Mesenchymal stem cell (in vitro differentiated cells and primary cell): ENCODE results near the gene IL10RB.
"Not testable (repeated sequence)": the region's sequence is repeated elsewhere in the genome, so short reads cannot be mapped to it uniquely, and the experiment has no call there.

Source experiments
- DNase-seq: peaks from one replicate; pipeline ENCODE4 v3.0.0-alpha.2; 2013
- H2AFZ ChIP-seq: one replicate; pipeline ENCODE4 v1.6.1; 2013; ENCODE audit warnings: low read depth, mild to moderate bottlenecking, control low read depth, inconsistent platforms, low read length, moderate library complexity
- H2AK5ac ChIP-seq: 2 replicates; pipeline ENCODE4 v1.6.1; 2013; ENCODE audit warnings: low read length, moderate library complexity, mild to moderate bottlenecking, inconsistent platforms; ENCODE audit not compliant: severe bottlenecking
- H2BK120ac ChIP-seq: one replicate; pipeline ENCODE4 v1.6.1; 2013; ENCODE audit warnings: low read depth, mild to moderate bottlenecking, inconsistent platforms, low read length, moderate library complexity
- H2BK12ac ChIP-seq, 2 experiments: one replicate each; pipeline ENCODE4 v1.6.1; 2013; ENCODE audit warnings: inconsistent platforms in 2 of 2, low read length in 2 of 2, mild to moderate bottlenecking in 2 of 2, moderate library complexity in 2 of 2, control low read depth in 1 of 2
- H2BK15ac ChIP-seq: one replicate; pipeline ENCODE4 v1.6.1; 2013; ENCODE audit warnings: mild to moderate bottlenecking, low read depth, inconsistent platforms; ENCODE audit not compliant: poor library complexity, severe bottlenecking
- H2BK5ac ChIP-seq: 2 replicates; pipeline ENCODE4 v1.6.1; 2013; ENCODE audit warnings: low read depth, mild to moderate bottlenecking, low read length, control low read depth, inconsistent platforms; ENCODE audit not compliant: poor library complexity, severe bottlenecking
- H3K14ac ChIP-seq, 2 experiments: one replicate each; pipeline ENCODE4 v1.6.1; 2013; ENCODE audit warnings: inconsistent platforms in 2 of 2, low read length in 2 of 2, control low read depth in 1 of 2, mild to moderate bottlenecking in 1 of 2, moderate library complexity in 1 of 2
- H3K18ac ChIP-seq, 2 experiments: one replicate each; pipeline ENCODE4 v1.6.1; 2013; ENCODE audit warnings: inconsistent platforms in 2 of 2, low read length in 2 of 2, control low read depth in 1 of 2, low read depth in 1 of 2, mild to moderate bottlenecking in 1 of 2
- H3K23ac ChIP-seq, 2 experiments: one replicate each; pipeline ENCODE4 v1.6.1; 2013; ENCODE audit warnings: inconsistent platforms in 2 of 2, low read length in 2 of 2, mild to moderate bottlenecking in 2 of 2, moderate library complexity in 2 of 2, control low read depth in 1 of 2
- H3K27ac ChIP-seq: 2 replicates; pipeline ENCODE4 v1.5.1; 2013; ENCODE audit warnings: mild to moderate bottlenecking, moderate library complexity, low read length, control low read depth, inconsistent platforms; ENCODE audit not compliant: poor library complexity, severe bottlenecking
- H3K27me3 ChIP-seq, 2 experiments: 2 replicates each; pipeline versions ENCODE4 v1.6.1 to v1.7.0; 2013; ENCODE audit warnings: low read length in 2 of 2, mild to moderate bottlenecking in 2 of 2, moderate library complexity in 2 of 2, control low read depth in 1 of 2, inconsistent platforms in 1 of 2; ENCODE audit not compliant: control insufficient read depth in 1 of 2, insufficient read depth in 1 of 2
- H3K36me3 ChIP-seq, 2 experiments: 2 replicates each; pipeline versions ENCODE4 v1.6.1 to v1.7.0; 2013; ENCODE audit warnings: low read length in 2 of 2, control low read depth in 1 of 2, inconsistent platforms in 1 of 2, low read depth in 1 of 2, mild to moderate bottlenecking in 1 of 2; ENCODE audit not compliant: insufficient read depth in 2 of 2, control insufficient read depth in 1 of 2
- H3K4ac ChIP-seq, 2 experiments: one replicate each; pipeline ENCODE4 v1.6.1; 2013; ENCODE audit warnings: inconsistent platforms in 2 of 2, low read length in 2 of 2, mild to moderate bottlenecking in 2 of 2, moderate library complexity in 2 of 2, control low read depth in 1 of 2, low read depth in 1 of 2
- H3K4me1 ChIP-seq: 2 replicates; pipeline ENCODE4 v1.6.1; 2013; ENCODE audit warnings: low read depth, low read length, control low read depth; ENCODE audit not compliant: control insufficient read depth, insufficient read depth
- H3K4me2 ChIP-seq: 2 replicates; pipeline ENCODE4 v1.6.1; 2013; ENCODE audit warnings: low read length, mild to moderate bottlenecking, inconsistent platforms; ENCODE audit not compliant: poor library complexity, severe bottlenecking
- H3K4me3 ChIP-seq, 2 experiments: 2 replicates each; pipeline versions ENCODE4 v1.5.1 to v1.7.0; 2013; ENCODE audit warnings: low read length in 2 of 2, mild to moderate bottlenecking in 2 of 2, control low read depth in 1 of 2, low read depth in 1 of 2; ENCODE audit not compliant: insufficient read depth in 1 of 2
- H3K79me1 ChIP-seq: replicated peaks from 2 replicates; pipeline ENCODE4 v1.6.1; 2013; ENCODE audit warnings: mild to moderate bottlenecking, control low read depth, low read length, inconsistent platforms; ENCODE audit not compliant: poor library complexity, severe bottlenecking
- H3K9ac ChIP-seq: 2 replicates; pipeline ENCODE4 v1.7.0; 2013; ENCODE audit warnings: mild to moderate bottlenecking, low read length, moderate library complexity
- H3K9me3 ChIP-seq: 2 replicates; pipeline ENCODE4 v1.7.0; 2013; ENCODE audit warnings: mild to moderate bottlenecking, low read length; ENCODE audit not compliant: control insufficient read depth
- H4K8ac ChIP-seq: one replicate; pipeline ENCODE4 v1.6.1; 2013; ENCODE audit warnings: inconsistent platforms, mild to moderate bottlenecking, low read length, moderate library complexity
- H4K91ac ChIP-seq: one replicate; pipeline ENCODE4 v1.6.1; 2013; ENCODE audit warnings: mild to moderate bottlenecking, low read length, inconsistent platforms
- WGBS: methylation state at CpG from one replicate; pipeline ENCODE4 v1.1.7; 2013; ENCODE audit warnings: mixed read lengths; 5-methylcytosine and 5-hydroxymethylcytosine counted together

Gene IL10RB

GRCh38 chr21:33225376-33225775 is 40.8 kb upstream of the IL10RB start:
- not testable (repeated sequence) for DNase-seq, H3K18ac ChIP-seq, H3K23ac ChIP-seq, H3K27me3 ChIP-seq, H3K27ac ChIP-seq, H2AFZ ChIP-seq, H3K79me1 ChIP-seq, H3K36me3 ChIP-seq, H3K4me1 ChIP-seq, H2BK120ac ChIP-seq, H3K14ac ChIP-seq, H2BK15ac ChIP-seq, H4K91ac ChIP-seq, H3K9me3 ChIP-seq, H4K8ac ChIP-seq, H3K4me2 ChIP-seq, H3K4me3 ChIP-seq, H2BK12ac ChIP-seq, H3K9ac ChIP-seq, H2BK5ac ChIP-seq, H3K4ac ChIP-seq
- WGBS, result 90% methylated on average over 3 of the region's 3 CpGs
- H2AK5ac ChIP-seq, result peak overlapping the region; percentile 51

GRCh38 chr21:33228455-33228854 is 37.7 kb upstream of the IL10RB start:
- 85% methylated on average over 2 of the region's 3 CpGs for WGBS

GRCh38 chr21:33229099-33229783 is 36.9 kb upstream of the IL10RB start:
- no peak overlapping the region for H2BK120ac ChIP-seq
- 30% methylated on average over 8 of the region's 18 CpGs for WGBS
- no peaks in the 10 kb centered on the region for H3K27me3 ChIP-seq
- H3K23ac ChIP-seq, result no peak overlapping the region
- no peak overlapping the region for H4K8ac ChIP-seq
- H3K4me3 ChIP-seq, result peak overlapping the region in 1 of 2 experiments; percentile 76
- no peak overlapping the region for H2BK12ac ChIP-seq
- H3K4me1 ChIP-seq, result peaks cover 5% of the 10 kb centered on the region
- peak overlapping the region; percentile 93 for H3K4me2 ChIP-seq
- peak overlapping the region; percentile 78 for H3K9ac ChIP-seq
- H3K18ac ChIP-seq, result no peak overlapping the region
- H3K4ac ChIP-seq, result no peak overlapping the region
- no peaks in the 10 kb centered on the region for H3K36me3 ChIP-seq
- H2AK5ac ChIP-seq, result no peak overlapping the region
- H4K91ac ChIP-seq, result no peak overlapping the region
- DNase-seq, result no peak
- no peak overlapping the region for H2BK15ac ChIP-seq
- no peak overlapping the region for H2AFZ ChIP-seq
- H2BK5ac ChIP-seq, result no peak overlapping the region
- H3K9me3 ChIP-seq, result no peaks in the 10 kb centered on the region
- H3K14ac ChIP-seq, result no peak overlapping the region
- H3K79me1 ChIP-seq, result peaks cover 9% of the 10 kb centered on the region
- peak overlapping the region; percentile 52 for H3K27ac ChIP-seq

More at GRCh38 chr21:33228455-33228854, 37.7 kb upstream of the IL10RB start:
- Histone ChIP-seq H2BK15ac (no peak overlapping the region), H3K4me1 (peaks cover 5% of the 10 kb centered on the region), H2BK5ac (no peak overlapping the region), H2BK120ac (no peak overlapping the region), H2AK5ac (no peak overlapping the region), H3K27me3 (no peaks in the 10 kb centered on the region), H3K4me3 (no peak overlapping the region), H3K4ac (no peak overlapping the region), H3K14ac (no peak overlapping the region), H3K79me1 (peaks cover 9% of the 10 kb centered on the region), H4K8ac (no peak overlapping the region), H3K9me3 (no peaks in the 10 kb centered on the region), H2BK12ac (no peak overlapping the region), H2AFZ (no peak overlapping the region), H3K36me3 (no peaks in the 10 kb centered on the region), H3K23ac (no peak overlapping the region), H3K9ac (no peak overlapping the region), H4K91ac (no peak overlapping the region), H3K27ac (no peak overlapping the region), H3K18ac (no peak overlapping the region), H3K4me2 (no peak overlapping the region)
- no peak for DNase-seq

- Histone ChIP-seq H3K23ac (peak within 1 kb of the TSS in 1 of 2 experiments; percentile 93), H2AK5ac (no peak within 1 kb of the TSS), H2BK15ac (peak within 1 kb of the TSS; percentile 75), H3K79me1 (peaks cover 13% of the 10 kb centered on the region), H4K8ac (peak within 1 kb of the TSS; percentile 39), H3K18ac (peak within 1 kb of the TSS; percentile 79 to 98), H2BK5ac (peak within 1 kb of the TSS; percentile 82), H3K27me3 (no peaks in the 10 kb centered on the region), H3K27ac (peak within 1 kb of the TSS; percentile 67), H3K36me3 (no peaks in the 10 kb centered on the region), H3K9ac (peak within 1 kb of the TSS; percentile 90), H3K9me3 (no peaks in the 10 kb centered on the region), H3K4me3 (peak within 1 kb of the TSS; percentile 86 to 97), H2AFZ (peak within 1 kb of the TSS; percentile 96), H4K91ac (no peak within 1 kb of the TSS), H2BK12ac (peak within 1 kb of the TSS in 1 of 2 experiments; percentile 78), H2BK120ac (peak within 1 kb of the TSS; percentile 85), H3K4me1 (peaks cover 5% of the 10 kb centered on the region), H3K4me2 (peak within 1 kb of the TSS; percentile 93), H3K4ac (peak within 1 kb of the TSS in 1 of 2 experiments; percentile 95), H3K14ac (peak within 1 kb of the TSS in 1 of 2 experiments; percentile 93)
- DNase-seq, result peak; percentile 70
- under 1% methylated on average over 71 of the region's 95 CpGs for WGBS
Observed at GRCh38 chr21:33229784-33230544, 36.2 kb upstream of the IL10RB start, which contains the start of gene IFNAR2. Gene IFNAR2, plus strand, starts transcription at chr21:33229938. Its CDS starts 11,985 bp downstream, at chr21:33241923.
